Measurements from ENCODE around the gene FOXP1.

Gene FOXP1

DNA sequence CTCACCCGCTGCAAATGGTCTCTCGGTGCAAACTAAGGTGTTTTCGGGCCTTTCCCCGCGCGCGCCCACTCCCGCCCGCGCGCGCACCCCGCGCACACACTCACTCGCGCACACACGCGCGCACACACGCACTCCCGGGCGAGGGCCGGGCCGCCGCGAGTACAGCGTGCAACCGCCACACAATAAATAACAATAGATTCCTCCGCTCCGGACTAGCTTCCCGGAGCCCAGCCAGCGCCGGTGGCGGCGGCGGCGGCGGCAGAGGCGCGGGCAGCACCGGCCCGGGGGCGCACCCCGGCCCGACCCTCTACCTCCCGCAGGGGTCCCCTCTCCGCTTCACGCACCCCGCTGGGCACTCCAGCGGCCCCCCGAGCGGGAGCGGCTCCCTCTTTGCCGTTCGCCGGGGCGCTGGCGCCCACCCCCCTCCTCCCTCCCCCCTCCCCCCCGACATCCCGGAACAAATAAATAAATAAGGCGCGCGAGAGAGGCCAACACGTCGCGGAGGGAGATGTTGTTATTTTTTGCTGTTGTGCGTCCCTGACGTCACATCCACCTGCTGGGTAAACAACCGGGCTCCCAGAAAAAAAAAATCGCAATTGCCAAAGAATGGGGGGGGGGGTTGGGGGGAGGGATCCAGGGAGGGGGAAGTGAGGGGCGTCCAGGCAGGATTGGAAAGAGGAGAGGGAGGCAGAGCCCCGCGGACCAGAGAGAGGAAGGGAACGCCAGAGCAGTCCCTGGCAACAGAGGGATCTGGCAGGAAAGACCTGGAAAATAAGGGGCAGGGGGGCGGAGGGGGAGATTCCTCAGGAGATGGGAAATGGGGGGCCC lies at the start of gene FOXP1:
TSS of gene FOXP1 (minus strand) at position 163 of the 828 bp plus-strand sequence. CDS start 385,347 bp downstream, outside the sequence.
- DNase-seq (ENCODE audit: low read depth) = peak; percentile 66

DNA sequence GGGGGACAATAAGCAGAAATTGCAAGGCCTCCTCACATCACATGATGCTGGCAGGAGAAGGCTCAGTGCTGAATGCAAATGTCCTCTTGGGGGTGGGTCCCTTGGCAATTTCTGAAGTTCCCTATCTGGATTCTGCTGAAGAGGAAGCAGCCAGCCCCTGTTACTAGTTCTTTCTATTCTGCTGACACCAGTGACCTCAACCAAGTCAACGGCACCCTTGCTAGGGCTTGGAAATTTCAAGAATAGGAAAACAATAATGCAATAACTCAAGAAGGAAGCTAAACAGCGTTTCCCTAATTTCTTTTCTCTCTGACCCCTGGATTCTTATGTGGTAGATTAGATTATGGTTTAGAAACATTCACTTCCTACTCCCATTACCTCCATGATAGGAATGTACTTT lies 46.2 kb upstream of the FOXP1 start:
- DNase-seq (ENCODE audit: low read depth) = no peak

- no peak for DNase-seq (ENCODE audit: low read depth)
Observed at GRCh38 chr3:71629289-71629688, 45.8 kb upstream of the FOXP1 start.

DNA sequence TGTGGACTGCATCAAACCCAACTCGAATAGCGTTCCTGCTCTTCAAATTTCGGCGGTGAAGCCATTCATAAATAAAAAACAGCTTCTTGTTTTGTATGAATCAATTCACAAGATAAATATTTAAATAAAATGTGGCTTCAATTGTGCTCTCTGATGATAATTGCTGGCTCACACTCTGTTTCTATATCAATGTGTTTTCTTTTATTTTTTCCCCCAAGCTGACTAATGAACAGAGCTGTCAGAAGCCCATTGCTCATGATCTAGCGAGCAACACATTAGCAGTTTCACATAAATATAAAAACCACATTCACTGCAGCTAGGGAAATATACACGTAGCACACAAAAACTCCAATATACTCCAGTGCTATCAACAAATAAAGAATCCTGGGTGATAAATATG lies 45.0 kb upstream of the FOXP1 start:
- DNase-seq (ENCODE audit: low read depth) = no peak

GRCh38 chr3:71625676-71626075 lies 42.1 kb upstream of the FOXP1 start:
- no peak for DNase-seq (ENCODE audit: low read depth)

GRCh38 chr3:71621825-71622537 lies 38.5 kb upstream of the FOXP1 start:
- DNase-seq (ENCODE audit: low read depth) = no peak

- no peak for DNase-seq (ENCODE audit: low read depth)
Observed at GRCh38 chr3:71618538-71618937, 35.0 kb upstream of the FOXP1 start.

- no peak for DNase-seq (ENCODE audit: low read depth)
Observed at GRCh38 chr3:71616571-71617021, 33.1 kb upstream of the FOXP1 start.

- no peak for DNase-seq (ENCODE audit: low read depth)
Observed at GRCh38 chr3:71614869-71615268, 31.3 kb upstream of the FOXP1 start.

DNA sequence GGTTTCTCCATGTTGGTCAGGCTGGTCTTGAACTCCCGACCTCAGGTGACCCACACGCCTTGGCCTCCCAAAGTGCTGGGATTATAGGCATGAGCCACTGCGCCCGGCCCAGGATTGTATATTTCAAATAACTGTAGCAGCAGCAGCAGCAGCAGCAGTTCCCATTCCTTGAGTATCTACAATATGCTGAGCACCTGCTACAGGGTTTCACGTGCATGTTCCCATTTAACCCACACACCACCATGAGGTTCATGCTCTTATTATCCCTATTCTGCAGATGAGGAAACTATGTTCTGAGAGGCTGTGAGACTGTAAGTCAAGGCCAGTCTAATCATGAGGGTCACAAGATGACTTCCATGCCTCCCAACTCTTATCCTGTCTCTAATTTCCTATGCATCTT lies 30.9 kb upstream of the FOXP1 start:
- DNase-seq (ENCODE audit: low read depth) = no peak

DNA sequence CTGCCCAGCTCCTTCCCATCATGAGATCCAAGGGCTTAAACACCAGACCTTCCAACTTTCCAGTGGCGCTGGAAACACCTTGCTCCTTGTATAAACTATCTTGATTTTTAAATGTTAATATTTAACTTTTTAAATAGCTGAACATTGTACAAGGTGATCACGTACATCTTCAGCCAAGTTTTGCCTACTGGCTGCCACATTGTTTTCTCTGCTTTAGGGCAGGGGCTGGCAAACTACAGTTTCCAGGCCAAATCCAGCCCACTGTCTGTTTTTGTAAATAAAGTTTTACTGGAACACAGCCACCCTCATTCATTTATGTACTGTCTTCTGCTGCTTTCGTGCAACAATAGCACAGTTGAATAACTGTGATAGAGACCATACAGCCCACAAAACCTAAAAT lies 27.6 kb upstream of the FOXP1 start:
- DNase-seq (ENCODE audit: low read depth) = no peak

GRCh38 chr3:71607364-71607763 lies 23.8 kb upstream of the FOXP1 start:
- DNase-seq (ENCODE audit: low read depth) = no peak

DNA sequence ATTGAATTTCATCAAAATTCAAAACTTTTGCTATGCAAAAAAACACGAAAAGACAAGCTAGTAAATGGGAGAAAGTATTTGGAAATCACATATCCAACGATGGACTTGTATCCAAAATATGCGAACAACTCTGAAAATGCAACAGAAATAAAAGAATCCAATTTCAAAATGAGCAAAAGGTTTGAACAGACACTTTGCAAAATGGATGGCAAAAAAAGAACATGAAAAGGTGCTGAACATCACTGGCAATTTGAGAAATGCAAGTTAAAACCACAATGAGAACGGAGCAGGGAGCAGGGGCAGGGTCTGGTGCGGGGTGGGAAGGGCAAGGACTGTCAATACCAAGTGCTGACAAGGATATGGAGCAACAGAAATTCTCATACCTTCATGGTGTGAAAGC lies 23.1 kb upstream of the FOXP1 start:
- DNase-seq (ENCODE audit: low read depth) = no peak

GRCh38 chr3:71602256-71602655 lies 18.7 kb upstream of the FOXP1 start:
- no peak for DNase-seq (ENCODE audit: low read depth)

DNA sequence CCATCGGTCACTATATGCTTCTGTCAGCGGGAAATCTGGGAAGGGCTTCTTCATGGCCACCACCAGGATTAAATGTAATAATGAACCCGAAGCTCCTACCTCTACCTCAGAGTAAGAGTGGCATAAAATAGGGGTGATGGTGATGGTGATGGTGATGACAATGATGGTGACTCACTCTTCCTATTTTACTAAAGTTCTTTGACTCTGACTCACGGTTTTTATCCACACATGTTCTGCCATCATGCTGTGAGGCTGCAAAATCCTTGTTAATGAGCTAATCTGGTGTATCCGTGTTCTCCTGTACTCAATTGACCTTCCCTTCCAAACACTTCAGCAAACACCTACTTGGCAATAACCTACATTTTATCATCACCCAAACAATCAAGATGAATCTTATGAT lies 18.3 kb upstream of the FOXP1 start:
- DNase-seq (ENCODE audit: low read depth) = no peak

GRCh38 chr3:71600646-71601288 lies 17.2 kb upstream of the FOXP1 start:
- no peak for DNase-seq (ENCODE audit: low read depth)

DNA sequence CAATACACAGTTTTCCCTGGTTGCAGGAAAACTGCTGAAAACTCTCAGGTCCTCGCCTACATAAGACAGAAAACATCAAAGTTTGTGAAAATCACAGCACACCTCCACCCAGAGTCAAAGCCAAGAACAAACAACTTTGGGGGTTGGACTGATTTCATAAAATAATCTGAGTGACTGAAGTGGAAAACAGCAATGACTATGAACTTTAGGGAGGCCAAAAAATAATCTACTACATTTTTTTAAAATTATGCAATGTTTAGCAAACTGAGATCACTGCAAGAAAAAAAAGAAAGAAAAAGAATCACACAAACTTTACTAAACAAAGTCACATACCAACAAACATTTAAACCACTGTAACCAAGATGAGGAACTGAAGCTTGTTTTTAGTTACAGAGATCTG lies 15.9 kb upstream of the FOXP1 start:
- no peak for DNase-seq (ENCODE audit: low read depth)

DNA sequence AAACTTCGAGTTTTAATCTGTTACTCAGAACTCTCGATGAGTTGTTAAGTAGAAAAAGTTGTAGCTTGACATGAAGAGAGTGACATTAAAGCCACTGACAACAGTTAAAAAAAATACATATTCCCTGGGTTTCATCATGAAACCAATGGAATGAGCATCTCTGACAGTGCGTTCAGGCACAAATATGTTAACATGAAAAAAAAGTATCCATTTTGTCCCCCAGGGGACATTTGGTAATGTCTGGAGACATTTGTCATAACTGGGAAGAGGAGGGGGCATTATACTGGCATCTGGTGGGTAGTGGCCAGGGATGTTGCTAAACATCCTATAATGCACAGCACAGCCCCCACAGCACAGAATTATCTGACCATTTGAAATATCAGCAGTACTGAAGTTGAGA lies 14.8 kb upstream of the FOXP1 start:
- DNase-seq (ENCODE audit: low read depth) = no peak

GRCh38 chr3:71597286-71597685 lies 13.8 kb upstream of the FOXP1 start:
- no peak for DNase-seq (ENCODE audit: low read depth)

GRCh38 chr3:71593106-71593505 lies 9.6 kb upstream of the FOXP1 start:
- no peak for DNase-seq (ENCODE audit: low read depth)

GRCh38 chr3:71591101-71591500 lies 7.6 kb upstream of the FOXP1 start:
- DNase-seq (ENCODE audit: low read depth) = no peak

DNA sequence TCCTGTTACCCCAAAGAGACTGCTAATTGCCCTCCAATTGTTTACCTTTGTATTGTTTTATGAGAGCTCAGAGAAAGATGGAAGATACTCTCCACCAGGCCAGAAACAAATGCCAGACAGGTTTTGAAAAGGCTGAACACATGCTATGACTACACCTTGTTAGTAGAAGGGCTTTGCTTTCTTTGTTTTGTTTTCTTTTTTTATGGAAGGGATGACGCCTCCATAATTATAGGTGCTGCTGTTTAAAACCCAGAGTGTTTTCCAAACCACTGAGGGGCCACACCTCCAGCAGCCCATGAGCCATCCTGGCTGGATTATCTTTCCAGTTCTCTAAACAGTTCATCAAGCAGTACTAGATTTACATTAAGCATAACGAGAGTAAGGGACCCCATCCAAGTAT lies 5.6 kb upstream of the FOXP1 start:
- DNase-seq (ENCODE audit: low read depth) = no peak

DNA sequence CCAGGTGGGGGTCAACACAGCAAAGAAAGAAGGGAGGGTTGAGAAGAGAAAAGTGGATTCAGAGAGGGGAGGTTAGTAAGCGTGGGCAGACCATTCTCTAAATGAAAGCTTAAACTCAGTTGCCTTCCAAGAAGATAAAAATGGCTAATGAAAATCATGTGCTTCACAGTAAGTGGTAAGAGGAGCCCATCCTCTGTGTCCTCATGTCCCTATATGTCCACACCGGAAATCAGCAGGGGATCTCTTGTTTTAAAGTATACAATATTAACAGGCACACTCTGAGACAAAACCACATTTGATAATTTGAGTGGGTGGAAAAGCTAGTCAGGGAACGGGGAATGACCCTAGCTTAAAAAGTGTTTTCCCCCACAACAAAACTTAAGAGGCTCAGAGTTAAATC lies 4.4 kb upstream of the FOXP1 start:
- DNase-seq (ENCODE audit: low read depth) = no peak
